GM18858 (cell line): ENCODE measurements around the gene NSG1.
"Not testable (repeated sequence)": the region's sequence is repeated elsewhere in the genome, so short reads cannot be mapped to it uniquely, and the experiment has no call there.

ENCODE experiments used
- ATAC-seq: cut with Tn5 transposase; IDR thresholded peaks from one replicate; pipeline ENCODE4 v1.9.1; 2021; ENCODE audit not compliant: unreplicated experiment

The NSG1 gene

GRCh38 chr4:4415806-4416805 is 29.2 kb downstream of the NSG1 start:
- no peak for ATAC-seq

- ATAC-seq: no peak
Observed at GRCh38 chr4:4416981-4417380, 30.1 kb downstream of the NSG1 start.

GRCh38 chr4:4417886-4418285 is 31.0 kb downstream of the NSG1 start:
- ATAC-seq: no peak

- no peak for ATAC-seq
Observed at GRCh38 chr4:4418676-4419390, 31.9 kb downstream of the NSG1 start.

- no peak for ATAC-seq
Observed at GRCh38 chr4:4419896-4420295, 33.0 kb downstream of the NSG1 start.

GRCh38 chr4:4420421-4420820 is 33.5 kb downstream of the NSG1 start:
- ATAC-seq: no peak

- no peak for ATAC-seq
Observed at GRCh38 chr4:4421356-4421755, 34.5 kb downstream of the NSG1 start.

- ATAC-seq: not testable (repeated sequence)
Observed at GRCh38 chr4:4422117-4422516, 35.2 kb downstream of the NSG1 start.

- no peak for ATAC-seq
Observed at GRCh38 chr4:4422856-4423499, 36.1 kb downstream of the NSG1 start.

GRCh38 chr4:4423706-4424498 is 37.0 kb downstream of the NSG1 start:
- ATAC-seq: no peak

GRCh38 chr4:4424499-4425115 is 37.7 kb downstream of the NSG1 start:
- no peak for ATAC-seq

GRCh38 chr4:4425119-4425690 is 38.3 kb downstream of the NSG1 start:
- ATAC-seq: no peak

GRCh38 chr4:4425696-4426095 is 38.8 kb downstream of the NSG1 start:
- no peak for ATAC-seq

- no peak for ATAC-seq
Observed at GRCh38 chr4:4426511-4427120, 39.7 kb downstream of the NSG1 start.

- no peak for ATAC-seq
Observed at GRCh38 chr4:4427121-4427870, 40.4 kb downstream of the NSG1 start.

- ATAC-seq: no peak
Observed at GRCh38 chr4:4427886-4428285, 41.0 kb downstream of the NSG1 start.

GRCh38 chr4:4428966-4429875 is 42.3 kb downstream of the NSG1 start:
- no peak for ATAC-seq
